Adipose tissue (tissue), 3 donors: ENCODE data around the gene GTF3C2. TPM values are rescaled to one million over a fixed set of nuclear protein-coding genes. Genes with fewer than 3 reads are reported as not detected.
"Not testable (repeated sequence)": the region's sequence is repeated elsewhere in the genome, so short reads cannot be mapped to it uniquely, and the experiment has no call there.

ENCODE experiments used
- H3K27ac ChIP-seq: one replicate; pipeline ENCODE4 v1.5.1; 2013; ENCODE audit warnings: low read depth, low read length
- WGBS, 3 donors: extraction: QIAGEN DNeasy Blood & Tissue Kit; methylation state at CpG; one replicate each; pipeline ENCODE4 v1.1.7; 2013; 5-methylcytosine and 5-hydroxymethylcytosine counted together
- polyA plus RNA-seq, 3 donors: library from polyadenylated mRNA; stranded (reverse); fragments of 200-250 nt; gene quantifications; one replicate each; pipeline ENCODE4 v1.2.3, GENCODE V29; 2013
- donor health status: healthy with polysubstance abuse.
- donor health status: Bipolar disorder and iron deficiency.
- donor health status: healthy.

GTF3C2 gene
- polyA plus RNA-seq, 3 donors = 18.0 to 23.9 (median 21.4) TPM

DNA sequence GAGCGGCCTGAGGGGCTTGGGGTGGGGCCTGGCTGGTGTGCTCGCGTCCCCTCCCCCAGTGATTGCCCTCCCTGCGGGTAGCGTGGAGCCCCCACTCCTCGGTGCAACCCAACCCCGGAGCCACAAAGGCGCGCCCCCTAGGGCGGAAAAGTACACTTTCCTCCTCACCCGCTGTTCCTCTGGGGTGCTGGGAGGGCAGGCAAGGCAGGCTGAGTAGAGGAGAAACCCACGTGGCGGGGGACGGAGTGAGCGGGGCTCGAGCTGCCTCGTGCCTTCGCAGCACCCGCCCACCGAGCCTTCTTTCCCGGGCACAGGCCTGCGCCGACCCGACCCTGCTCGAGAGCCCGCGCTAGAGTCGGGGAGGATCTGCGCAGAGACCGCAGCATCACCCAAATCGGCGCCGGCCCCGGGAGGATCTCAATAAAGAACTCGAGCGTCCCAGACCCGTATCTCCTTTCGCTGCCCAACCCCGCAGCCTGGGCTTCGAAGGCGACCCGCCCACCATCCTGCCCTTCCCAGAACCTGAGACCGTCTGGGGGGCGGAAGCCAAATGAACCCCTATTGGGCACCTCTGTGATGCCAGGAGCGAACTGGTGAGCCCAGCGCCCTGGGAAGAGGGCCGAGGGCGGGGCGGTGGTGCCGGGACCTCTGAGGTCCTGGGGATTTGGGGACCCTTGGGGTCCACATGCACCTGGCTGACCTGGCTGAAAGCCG, 49.8 kb downstream of the GTF3C2 start:
- 3 to 7% (median 3%) methylated on average over 48 to 51 of the region's 51 CpGs for WGBS, 3 donors
- no peak overlapping the region for H3K27ac ChIP-seq

DNA sequence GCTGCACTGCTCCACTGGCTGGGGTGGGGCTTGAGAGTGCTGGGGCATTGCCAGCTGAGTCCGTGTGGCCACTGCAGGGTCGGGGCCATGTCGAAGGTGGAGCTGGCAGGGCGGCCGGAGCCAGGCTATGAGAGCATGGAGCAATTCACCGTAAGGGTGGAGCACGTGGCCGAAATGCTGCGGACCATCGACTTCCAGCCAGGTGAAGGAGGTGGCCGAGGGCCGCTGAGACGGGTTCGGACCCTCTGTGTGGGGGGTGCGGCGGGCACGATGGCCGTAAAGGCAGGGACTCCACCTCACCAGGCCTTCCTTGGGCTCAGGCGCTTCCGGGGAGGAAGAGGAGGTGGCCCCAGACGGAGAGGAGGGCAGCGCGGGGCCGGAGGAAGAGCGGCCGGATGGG, 50.4 kb downstream of the GTF3C2 start:
- 22 to 33% (median 29%) methylated on average over 24 to 26 of the region's 26 CpGs for WGBS, 3 donors
- H3K27ac ChIP-seq = no peak overlapping the region

DNA sequence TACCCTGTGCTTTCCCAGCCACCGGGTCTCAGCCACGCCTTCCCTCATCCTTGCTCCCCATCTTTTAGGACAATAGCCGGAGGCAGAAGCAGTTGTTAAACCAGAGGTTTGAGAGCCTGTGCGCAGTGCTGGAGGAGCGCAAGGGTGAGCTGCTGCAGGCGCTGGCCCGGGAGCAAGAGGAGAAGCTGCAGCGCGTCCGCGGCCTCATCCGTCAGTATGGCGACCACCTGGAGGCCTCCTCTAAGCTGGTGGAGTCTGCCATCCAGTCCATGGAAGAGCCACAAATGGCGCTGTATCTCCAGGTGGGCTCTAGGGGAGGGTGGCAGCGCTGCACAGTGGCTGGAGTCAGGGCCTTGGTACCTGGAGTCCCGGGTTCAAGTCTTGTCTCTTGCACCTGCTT, 51.0 kb downstream of the GTF3C2 start:
- 88 to 91% (median 88%) methylated on average over 16 of the region's 16 CpGs for WGBS, 3 donors
- no peak overlapping the region for H3K27ac ChIP-seq

DNA sequence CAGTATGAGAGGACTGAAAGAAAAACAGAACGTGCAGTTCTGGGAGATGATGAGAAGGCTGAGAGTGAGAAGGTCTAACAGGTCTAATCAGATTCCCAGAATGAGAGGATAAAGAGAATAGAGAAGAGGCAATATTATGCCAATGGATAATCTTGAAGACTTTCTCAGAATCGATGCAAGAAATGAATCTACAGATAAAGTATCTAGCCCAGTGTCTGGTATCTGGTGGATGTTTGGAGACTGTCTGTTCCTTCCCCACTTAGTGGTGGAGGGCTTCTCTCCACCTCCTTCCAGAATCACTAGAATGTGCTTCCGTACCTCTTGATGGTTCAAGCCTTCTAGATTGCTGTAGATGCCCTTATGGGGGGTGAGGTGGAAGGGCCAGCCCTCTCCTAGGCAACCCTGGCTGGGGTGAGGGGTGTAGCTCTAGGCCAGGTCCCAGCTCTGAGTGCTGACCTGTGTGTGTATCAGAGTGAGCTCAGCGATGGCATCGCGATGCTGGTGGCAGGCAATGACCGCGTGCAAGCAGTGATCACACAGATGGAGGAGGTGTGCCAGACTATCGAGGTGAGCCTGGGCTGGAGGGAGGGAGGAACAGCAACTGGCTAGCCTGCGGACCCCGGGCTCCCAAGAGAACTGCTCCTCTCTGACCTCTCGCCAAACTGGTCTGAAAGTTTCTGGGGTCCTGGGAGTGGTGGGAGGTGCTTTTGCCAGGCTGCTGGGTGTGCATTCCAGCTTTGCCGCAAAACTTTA, 51.9 kb downstream of the GTF3C2 start:
- 86 to 91% (median 89%) methylated on average over 13 of the region's 13 CpGs for WGBS, 3 donors
- H3K27ac ChIP-seq = no peak overlapping the region

DNA sequence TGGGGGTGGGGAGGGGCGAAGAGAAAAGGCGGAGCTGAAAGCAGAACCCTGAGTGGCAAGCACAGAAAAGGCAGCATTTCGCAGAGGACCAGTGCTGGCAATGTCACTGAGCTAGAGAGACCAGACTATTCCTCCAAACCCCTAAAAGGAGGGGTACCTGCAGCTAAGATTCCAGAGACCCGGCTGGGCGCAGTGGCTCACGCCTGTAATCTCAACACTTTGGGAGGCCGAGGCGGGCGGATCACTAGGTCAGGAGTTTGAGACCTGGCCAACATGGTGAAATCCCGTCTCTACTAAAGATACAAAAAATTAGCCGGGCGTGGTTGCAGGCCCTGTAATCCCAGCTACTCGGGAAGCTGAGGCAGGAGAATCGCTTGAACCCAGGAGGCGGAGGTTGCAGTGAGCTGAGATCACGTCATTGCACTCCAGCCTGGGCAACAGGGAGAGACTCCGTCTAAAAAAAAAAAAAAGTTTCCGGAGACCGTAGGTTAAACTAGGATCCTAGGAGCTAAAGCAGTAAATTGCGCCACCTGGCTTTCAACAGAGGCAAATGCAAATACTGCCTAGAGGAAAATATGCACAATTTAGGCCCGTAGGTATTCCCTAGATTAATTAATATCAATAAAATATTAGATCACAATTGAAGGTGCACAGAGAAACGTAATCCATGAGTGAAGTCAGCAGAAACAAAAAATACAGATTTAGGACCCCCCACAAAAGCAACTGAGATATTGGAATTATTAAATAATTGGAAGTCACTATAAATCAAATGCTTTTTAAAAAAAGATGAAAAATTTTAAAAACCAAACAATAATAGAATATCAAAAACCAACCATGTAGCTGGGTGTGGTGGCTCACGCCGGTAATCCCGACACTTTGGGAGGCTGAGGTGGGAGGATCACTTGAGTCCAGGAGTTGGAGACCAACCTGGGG, 53.2 kb downstream of the GTF3C2 start:
- WGBS, 3 donors = 20 to 23% (median 22%) methylated on average over 25 of the region's 25 CpGs
- no peak overlapping the region for H3K27ac ChIP-seq

DNA sequence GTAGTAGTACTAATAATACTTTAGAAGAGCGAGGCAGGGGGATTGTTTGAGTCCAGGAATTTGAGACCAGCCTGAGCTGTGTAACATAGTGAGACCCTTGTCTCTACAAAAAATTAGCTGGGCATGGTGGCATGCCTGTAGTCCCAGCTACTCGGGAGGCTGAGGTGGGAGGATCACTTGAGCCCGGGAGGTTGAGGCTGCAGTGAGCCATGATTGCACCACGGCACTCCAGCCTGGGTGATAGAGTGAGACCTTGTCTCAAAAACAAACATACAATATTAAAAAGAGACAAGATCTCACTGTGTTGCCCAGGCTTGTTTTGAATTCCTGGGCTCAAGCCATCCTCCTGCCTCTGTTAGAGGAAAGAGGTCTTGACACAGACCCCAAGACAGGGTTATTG, 56.0 kb downstream of the GTF3C2 start:
- not testable (repeated sequence) for H3K27ac ChIP-seq
- WGBS, 3 donors = 81 to 91% (median 86%) methylated on average over 4 of the region's 4 CpGs

DNA sequence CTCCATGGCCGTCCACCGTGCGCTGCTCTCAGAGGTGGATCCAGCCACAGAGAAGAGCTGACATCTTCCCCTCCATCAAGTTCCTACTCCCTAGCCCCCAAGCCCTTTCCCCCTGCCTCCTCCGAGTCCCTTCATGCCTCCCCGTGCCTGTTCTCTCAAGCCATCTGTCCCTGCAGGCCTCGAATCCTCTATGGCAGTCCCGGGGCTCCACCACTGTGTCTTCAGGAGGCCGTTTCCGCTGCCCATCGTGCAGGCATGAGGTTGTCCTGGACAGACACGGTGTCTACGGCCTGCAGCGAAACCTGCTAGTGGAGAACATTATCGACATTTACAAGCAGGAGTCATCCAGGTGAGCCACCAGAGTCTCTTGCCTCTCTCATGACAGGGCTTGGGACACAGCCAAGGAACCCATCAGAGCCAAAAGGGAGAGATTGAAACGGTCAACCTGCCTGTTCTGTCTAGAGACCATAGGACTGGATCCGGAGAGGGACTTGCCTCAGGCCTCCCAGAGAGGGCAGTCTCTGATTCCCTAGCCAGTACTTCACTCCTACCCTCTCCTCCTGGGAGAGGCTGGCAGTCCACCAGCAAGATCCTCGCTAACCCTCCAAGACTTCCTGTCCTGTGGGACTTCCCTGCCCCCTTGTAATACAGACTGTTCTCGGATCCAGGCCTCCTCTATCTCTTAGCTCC, 58.0 kb downstream of the GTF3C2 start:
- 77 to 86% (median 83%) methylated on average over 18 of the region's 18 CpGs for WGBS, 3 donors
- H3K27ac ChIP-seq = no peak overlapping the region

DNA sequence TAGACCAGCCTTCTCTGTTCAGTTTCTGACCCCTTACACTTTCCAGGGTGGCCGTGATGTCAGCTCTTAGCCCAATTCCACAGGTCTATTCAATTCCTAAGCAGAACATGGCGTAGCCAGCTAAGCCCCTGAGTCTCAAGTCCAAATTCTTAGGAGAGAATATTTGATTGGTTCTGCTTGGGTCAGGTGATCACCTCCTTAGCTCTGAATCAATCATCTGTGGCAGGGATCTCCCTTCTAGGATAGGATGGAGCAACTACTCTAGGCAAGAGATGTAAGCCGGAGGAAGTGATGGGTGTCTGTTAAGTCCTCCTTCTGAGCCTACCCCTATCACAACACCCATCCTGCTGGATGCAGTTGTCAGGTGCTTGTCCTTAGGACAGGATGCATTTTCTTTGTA, 59.4 kb downstream of the GTF3C2 start:
- 75 to 91% (median 86%) methylated on average over 3 of the region's 3 CpGs for whole genome bisulfite sequencing, 3 donors

DNA sequence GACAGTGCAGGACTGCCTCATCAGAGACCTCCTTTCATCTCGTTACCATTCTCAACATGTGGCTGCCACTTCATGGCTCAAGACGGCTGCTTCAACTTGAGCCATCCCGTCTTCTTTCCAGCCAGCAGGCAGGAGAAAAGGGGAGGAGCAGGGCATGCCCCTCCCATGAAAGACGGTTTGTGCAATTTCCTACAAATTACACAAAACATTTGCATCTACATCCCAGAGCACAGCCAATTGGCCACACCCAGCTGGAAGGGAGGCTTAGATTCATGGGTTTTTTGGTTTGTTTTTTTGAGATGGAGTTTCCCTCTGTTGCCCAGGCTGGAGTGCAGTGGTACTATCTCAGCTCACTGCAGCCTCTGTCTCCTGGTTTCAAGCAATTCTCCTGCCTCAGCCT, 60.1 kb downstream of the GTF3C2 start:
- WGBS, 3 donors = 41 to 56% (median 46%) methylated on average over 4 of the region's 4 CpGs
- H3K27ac ChIP-seq = no peak overlapping the region

More for the DNA sequence above, 59.4 kb downstream of the GTF3C2 start:
- H3K27ac ChIP-seq = no peak overlapping the region

DNA sequence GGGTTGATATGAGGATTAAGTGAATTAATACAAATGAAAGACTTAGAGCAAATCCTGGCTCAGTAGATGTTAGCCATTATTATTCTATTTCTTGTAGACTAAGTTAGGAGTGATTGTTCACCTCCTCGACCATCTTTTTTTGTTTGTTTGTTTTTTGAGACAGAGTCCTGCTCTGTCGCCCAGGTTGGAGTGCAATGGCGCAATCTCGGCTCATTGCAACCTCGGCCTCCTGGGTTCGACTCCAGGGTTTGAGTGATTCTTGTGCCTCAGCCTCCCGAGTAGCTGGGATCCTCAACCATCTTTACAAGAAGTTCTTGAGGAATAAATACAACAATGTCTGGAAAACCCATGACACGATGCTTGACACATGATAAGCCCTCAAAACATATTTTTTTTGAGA, 61.6 kb downstream of the GTF3C2 start:
- WGBS, 3 donors = 82 to 91% (median 85%) methylated on average over 8 of the region's 8 CpGs
- H3K27ac ChIP-seq = no peak overlapping the region

DNA sequence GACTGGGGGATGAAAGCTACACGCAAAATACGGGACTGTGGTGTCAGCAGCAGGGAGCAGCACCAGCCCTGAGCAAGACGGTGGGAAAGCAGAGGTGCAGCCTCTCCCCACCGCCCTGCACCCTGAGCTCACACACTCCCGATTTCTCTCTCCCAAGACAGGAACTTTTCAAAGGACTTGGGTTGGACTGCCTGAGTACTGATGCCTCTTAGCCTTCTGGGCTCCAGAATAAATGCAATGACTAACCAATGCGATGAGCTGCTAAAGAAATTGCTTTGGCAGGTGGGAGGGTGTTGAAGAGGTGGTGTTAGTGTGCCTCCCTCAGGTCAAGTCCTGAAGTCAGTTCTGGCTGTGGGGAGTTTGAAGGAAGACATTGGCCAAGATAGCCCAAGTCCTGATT, 64.7 kb downstream of the GTF3C2 start:
- WGBS, 3 donors = 41 to 58% (median 53%) methylated on average over 6 of the region's 6 CpGs
- H3K27ac ChIP-seq = no peak overlapping the region

DNA sequence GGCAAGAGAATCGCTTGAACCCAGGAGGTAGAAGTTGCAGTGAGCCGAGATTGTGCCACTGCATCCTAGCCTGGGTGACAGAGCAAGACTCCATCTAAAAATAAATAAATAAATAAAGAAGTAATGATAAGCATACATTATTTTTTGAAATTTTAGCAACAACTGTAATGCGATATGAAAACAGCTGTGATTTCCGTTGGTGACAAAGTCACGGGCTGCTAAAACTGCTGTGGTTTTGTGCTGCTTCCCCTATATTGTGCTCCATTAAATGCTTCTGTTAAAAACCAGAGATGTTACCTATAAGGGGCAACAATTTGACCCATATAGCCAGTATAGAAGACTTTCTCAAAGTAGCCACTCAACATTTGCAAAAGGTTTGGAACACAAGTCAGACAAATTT, 66.0 kb downstream of the GTF3C2 start:
- no peak overlapping the region for H3K27ac ChIP-seq
- 64 to 87% (median 79%) methylated on average over 5 of the region's 5 CpGs for WGBS, 3 donors

DNA sequence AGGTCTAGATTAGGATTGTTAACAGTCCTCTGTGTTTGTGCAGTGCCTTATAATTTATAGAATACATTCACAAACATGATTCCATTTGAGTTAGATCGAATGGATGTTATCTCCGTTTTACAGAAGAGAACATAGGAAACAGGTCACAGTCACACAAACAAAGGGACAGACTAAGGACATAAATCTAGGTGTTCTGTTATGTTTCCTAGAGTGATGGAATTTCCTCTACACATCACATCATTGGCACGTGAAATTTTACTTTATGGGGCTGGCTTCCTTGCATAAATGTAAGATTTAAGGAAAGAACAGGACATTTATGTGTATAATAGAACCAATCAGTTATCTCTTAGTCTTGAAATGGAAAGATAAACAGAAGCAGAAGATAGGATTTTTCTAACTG, 68.0 kb downstream of the GTF3C2 start:
- H3K27ac ChIP-seq = no peak overlapping the region
- 21 to 50% (median 22%) methylated on average over 3 of the region's 3 CpGs for WGBS, 3 donors

DNA sequence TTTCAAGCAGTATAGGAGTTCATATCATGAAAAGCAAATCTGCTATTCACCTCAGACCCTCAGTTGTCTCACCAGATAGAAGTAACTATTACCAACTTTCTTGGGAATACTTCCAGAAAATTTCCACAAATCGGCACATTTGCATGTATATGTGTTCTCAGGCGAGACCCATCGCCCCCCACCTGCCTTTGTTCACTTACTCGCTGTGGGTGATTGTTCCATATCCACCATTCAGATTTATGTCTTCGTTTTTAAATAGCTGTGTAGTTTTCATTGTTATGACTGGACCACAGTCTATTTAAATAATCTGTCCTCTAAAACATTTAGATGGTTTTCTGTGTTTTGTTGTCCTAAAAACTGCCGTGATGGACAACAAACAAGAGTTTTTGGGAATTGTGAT, 71.1 kb downstream of the GTF3C2 start:
- 68 to 80% (median 72%) methylated on average over 6 of the region's 6 CpGs for WGBS, 3 donors
- H3K27ac ChIP-seq = no peak overlapping the region

DNA sequence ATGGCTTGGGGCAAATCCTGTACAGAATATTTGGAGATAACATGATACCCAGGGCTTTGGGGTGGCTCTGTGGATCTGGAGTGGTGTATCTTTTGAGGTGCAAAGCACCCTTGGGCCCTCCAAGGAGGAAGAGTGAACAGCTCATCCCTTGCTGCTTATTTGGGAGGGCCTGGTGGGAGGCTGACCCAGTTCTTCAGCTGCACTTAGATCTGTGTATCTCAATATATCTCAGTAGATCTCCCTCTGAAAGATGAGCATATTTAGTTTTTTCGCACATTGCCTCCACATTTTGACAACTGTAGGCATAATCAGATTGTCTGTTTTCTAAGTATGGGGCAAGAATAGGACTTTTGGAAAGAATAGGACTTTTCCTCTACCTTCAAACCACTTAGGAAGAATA, 71.6 kb downstream of the GTF3C2 start:
- no peak overlapping the region for H3K27ac ChIP-seq
- 82 to 94% (median 94%) methylated on average over 1 of the region's 1 CpG for WGBS, 3 donors

DNA sequence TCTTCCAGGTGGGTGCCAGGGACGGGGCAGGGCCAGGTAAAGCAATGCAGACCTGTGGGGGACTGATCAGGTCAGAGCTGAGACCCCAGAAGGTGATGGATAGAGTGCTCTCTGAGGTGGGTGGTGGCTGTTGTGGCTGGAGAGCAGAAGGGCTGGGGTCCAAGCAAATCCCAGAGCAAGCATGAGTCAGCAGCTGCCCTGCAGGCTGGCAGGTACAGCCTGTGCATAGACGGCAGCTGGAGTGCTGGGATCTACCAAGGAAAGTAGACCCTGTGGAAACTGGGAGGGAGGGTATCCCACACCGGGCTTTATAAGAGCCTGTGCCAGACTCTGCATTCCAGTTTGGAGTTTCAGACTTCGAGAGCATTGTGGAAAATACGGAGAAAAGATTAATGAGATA, 73.7 kb downstream of the GTF3C2 start:
- 36 to 44% (median 42%) methylated on average over 5 of the region's 5 CpGs for WGBS, 3 donors
- no peak overlapping the region for H3K27ac ChIP-seq

DNA sequence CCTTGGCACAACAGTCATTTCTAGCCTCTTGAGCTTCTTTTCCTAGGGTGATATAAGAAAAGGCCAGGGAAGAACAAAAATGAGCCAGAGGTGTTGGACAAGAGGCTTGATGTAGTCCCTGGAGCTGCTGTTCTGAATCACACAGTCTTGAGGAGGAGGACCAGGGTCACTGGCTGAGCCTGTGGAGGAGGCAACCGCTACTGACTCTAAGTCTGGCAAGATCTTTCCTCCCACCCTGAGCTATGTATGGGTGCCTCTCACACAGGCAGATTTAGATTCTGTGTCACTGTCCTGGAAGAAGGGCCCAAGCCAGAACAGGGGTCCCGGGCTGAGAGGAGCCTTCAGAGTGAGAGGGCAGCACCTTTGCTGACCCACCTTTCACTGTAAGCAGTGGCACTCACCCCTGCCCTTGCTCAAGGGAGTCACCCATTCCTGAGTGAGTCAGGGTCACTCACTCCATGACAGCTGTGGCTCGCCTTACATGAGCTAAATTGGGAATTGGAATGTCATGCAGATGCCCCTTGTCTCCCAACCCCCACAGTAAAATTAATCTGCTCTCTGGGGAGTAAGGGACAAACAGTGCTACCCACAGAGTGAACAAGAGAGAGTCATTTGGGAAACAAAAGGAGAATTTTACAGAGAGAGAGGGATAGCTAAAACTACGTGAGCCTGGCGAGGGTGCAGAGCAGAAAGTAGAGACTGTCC, 74.6 kb downstream of the GTF3C2 start, which contains the start of gene TRIM54:
TSS of gene TRIM54 (plus strand) at position 575 of the 705 bp plus-strand sequence. CDS start 303 bp downstream, outside the sequence.
- 62 to 73% (median 64%) methylated on average over 5 of the region's 5 CpGs for WGBS, 3 donors
- H3K27ac ChIP-seq = no peak within 1 kb of the TSS

DNA sequence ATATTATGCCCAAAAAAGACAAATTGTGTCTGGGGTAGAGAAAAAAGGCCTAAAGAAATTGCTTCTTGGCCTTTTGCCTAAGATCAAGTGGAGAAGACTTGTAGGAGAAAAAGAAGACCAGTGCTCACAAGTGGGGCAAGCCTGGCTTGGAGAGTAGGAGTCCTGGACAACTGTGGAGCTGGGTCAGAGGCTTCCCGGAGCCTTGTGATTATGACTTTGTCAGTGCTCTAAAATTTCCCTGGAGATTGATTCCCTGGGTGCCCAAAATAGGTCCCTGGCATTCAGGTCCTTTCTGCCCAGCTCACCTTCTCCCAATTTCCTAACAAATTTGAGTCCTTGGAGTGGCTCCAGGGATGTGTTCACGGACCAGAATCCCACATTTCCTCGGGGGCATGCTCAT, 75.1 kb downstream of the GTF3C2 start:
- WGBS, 3 donors = 67 to 81% (median 80%) methylated on average over 3 of the region's 3 CpGs
- no peak overlapping the region for H3K27ac ChIP-seq
